Stimulated activated CD4-positive, alpha-beta T cell treated with anti-CD3 and anti-CD28 coated beads, Interleukin-1b, Interleukin-23, amount 100 ng/mL, for 24 hours (primary cell): ENCODE results near the gene SOWAHB.

Source experiments
- DNase-seq, 4 experiments: peaks; one replicate each; pipeline ENCODE4 v3.0.0-alpha.2; 2020; ENCODE audit warnings: low read depth in 4 of 4, low spot score in 1 of 4

The SOWAHB gene

DNA sequence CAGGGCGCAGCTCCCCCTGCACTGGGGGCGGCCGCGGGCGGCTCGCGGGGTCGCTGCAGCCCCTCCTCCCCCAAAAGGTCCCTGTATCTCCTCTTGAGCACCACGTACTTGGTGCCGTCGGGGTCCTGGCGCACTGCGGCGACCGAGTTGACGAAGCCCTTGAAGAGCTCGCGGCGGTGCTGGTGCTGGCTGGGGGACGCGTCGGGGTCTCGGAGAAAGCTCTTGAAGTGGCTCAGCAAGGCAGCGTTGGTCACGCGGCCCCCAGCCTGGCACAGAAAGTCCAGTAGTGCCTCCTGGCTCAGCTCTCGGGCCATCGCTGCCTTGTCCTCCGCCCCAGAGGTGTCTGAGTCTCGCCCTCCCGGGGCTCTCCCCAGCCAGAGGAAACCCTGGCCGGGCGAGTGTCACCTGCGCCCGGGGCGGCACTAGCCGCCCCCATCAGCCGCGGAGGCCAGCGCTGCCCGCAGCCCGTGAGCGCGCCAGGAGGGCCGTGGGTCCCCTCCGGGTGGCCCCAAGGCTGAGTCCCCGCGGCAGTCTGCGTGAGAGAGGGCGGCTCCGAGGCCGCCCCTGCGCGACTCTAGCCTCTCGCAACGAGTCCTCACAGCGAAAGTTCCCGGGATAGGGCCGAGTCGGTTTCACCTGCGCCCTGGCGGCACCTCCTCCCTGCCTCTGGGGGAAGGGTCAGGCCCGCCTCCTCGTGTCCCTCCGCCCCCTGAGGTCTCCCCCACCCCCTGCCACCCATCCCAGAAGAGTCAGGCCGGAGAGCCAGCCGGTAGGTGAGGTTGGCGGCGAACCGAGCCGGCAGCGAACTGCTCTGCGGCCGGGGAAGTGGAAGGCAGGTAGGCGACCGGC, at the start of gene SOWAHB:
Gene SOWAHB, minus strand, starts transcription at position 609 of the 849 bp plus-strand sequence. Its CDS starts 295 bp downstream, at position 314.
- DNase-seq: peak in 2 of 4 experiments; percentile 10

- no peak for DNase-seq
These were observed 49.4 kb upstream of the SOWAHB start for GRCh38 chr4:76947369-76947768.

GRCh38 chr4:76943790-76944189, 45.8 kb upstream of the SOWAHB start:
- DNase-seq: no peak

DNA sequence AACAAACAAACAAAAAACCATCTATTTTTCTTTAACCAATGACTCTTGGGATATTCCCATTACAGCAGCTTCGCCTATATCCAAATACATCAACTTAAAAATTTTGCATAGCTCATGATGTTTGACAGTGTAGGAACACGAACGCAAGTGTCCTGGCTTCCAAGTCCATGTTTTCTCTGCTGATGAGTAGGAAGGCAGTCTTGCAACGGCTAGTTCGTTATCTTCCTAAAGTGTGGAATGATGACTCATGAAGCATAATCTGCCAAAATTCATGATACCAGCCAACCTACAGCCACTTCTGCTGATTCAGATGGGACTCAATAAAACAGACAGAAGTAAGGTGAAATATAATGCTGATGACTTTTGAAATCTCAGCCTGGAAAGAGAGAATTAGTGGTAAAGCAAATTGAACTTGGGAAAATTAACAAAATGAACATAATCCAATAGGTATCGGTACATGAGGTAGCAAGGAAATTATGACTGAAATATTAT, 45.2 kb upstream of the SOWAHB start:
- DNase-seq: no peak

DNA sequence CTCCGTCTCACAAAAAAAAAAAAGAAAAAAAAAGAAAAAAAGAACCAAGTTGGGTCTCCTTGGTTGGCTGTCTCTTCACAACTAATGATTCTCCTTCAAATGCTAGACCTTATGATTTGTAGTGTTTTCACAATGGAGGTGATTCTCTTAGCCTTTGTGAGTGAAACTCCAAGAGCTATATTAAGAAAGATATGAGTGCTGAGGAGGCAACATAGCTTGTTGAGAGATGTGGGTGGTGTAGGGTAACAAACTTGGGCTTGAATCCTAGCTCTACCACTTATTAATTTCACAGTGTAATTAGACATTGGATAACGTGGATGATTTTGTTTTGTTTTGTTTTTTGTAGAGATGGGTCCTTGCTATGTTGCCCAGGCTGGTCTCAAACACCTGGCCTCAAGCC, 41.2 kb upstream of the SOWAHB start:
- DNase-seq: no peak

- DNase-seq: no peak
These were observed 33.8 kb upstream of the SOWAHB start for GRCh38 chr4:76931576-76932276.

DNA sequence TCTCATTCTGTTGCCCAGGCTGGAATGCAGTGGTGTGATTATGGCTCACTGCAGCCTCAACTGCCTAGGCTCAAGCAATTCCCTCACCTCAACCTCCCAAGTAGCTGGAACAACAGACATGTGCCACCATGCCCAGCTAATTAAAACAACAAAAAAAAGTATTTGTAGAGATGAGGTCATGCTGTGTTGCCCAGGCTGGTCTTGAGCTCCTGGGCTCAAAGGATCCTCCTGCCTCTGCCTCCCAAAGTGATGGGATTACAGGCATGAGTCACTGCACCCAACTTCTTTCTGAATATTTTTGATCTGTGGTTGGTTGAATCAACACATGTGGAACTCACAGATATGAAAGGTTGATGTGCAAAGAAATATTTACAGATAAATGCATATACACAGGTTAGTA, 33.1 kb upstream of the SOWAHB start:
- no peak for DNase-seq

- DNase-seq: no peak
These were observed 32.7 kb upstream of the SOWAHB start for GRCh38 chr4:76930685-76931084.

GRCh38 chr4:76926841-76927240, 28.9 kb upstream of the SOWAHB start:
- DNase-seq: no peak

GRCh38 chr4:76923619-76924357, 25.8 kb upstream of the SOWAHB start:
- DNase-seq: no peak

GRCh38 chr4:76920715-76921114, 22.8 kb upstream of the SOWAHB start:
- DNase-seq: no peak

DNA sequence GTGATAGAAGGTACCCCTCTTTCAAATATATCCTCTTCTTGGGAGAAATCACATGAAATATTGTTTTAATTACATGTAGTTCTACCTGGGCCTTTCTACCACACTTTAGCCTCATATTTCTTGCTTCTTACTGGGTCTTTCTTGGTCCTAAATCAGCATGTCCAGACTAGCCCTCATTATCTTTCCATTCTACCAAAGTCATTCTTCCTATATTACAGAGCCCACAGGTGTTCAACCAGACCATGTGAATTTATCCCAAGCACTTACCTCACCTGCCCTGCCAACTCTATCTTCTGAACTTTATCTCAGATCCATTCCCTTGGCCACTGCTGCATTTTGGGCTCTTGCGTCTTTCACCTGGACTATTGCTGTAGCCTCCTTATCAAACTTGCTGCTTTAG, 11.8 kb upstream of the SOWAHB start:
- no peak for DNase-seq

DNA sequence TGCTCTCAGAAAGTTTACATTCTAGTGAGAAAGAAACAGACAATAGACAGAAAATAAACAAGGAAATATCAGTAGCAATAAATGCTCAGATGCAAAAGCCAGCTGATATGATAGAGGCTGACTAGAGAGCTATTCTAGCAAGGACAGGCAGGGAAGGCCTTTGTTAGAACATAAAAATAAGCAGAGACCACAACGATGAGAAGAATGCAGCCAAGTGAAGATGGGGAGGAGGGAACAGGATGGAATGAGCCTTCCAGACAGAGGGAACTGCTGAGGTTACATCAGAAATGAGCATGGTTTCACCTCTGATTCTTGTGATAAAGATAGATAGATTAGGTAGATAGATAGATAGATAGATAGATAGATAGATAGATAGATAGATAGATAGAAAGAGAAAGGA, 7.6 kb upstream of the SOWAHB start:
- no peak for DNase-seq

DNA sequence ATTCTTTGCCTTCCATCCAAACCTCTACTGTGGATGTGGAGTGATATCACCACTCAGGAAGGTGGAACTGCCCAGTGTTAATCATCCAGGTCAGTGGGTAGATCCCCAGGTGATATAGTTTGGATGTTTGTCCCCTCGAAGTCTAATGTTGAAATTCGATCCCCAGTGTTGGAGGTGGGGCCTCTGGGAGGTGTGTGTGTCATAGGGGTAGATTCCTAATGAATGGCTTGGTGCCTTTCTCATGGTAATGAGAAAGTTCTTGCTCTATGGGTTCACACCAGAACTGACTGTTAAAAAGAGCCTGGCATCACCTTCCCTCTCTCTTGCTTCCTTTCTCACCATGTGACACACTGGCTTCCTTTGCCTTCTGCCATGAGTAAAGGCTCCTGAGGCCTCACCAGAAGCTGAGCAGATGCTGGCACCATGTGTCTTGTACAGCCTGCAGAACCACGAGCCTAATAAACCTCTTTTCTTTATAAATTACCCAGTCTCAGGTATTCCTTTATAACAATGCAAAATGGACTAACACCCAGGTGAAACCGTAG, 6.8 kb upstream of the SOWAHB start:
- DNase-seq: no peak

GRCh38 chr4:76902233-76902890, 4.4 kb upstream of the SOWAHB start:
- DNase-seq: no peak

DNA sequence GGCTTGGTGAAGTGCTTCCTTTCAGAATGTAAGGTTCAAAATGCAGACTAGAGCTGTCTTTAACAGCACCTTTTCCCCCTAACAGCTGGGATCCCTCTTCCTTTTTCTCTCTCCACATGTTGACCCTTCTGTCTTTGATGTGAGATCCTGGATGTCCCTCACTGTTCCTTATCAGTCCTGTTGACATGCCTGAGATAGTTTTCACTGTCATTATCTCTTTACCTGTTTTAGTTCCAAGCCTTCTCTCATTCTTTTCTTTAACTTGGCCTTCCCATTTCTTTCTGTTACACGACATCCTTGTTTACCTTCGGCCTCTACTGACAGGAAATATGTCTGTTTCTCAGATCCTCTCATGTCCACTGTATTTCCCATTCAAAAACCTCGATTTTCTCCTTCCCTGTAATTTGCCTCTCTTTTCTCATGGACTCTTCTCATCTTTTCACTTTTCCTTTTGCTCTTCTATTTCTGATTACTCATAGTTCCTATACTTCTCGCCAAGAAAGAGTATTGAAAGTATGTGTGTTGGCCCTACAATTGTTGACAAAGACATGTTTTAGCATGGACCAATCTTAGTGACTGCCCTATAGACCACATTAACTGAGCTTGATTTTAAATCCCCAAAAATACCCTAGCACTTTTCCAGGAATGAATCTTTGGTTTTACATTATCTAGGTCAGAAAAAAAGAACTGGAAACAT, 1.2 kb upstream of the SOWAHB start:
- DNase-seq: no peak

DNA sequence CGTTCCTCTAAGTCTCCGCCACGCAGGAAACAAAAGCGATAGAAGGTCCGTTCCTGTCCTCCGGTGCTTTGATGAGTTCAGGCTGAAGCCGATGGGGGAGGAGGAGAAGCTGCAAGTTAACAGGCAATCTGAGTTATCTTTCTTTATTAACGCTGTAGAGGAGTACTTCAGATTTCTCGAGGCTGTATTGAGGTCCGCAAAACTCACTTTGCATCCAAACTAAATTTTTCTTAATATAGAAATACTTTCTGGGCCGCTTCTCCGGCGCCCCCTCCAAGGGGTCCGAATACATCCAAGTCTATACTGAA, 395 bp upstream of the SOWAHB start:
- no peak for DNase-seq

- DNase-seq: peak in 2 of 4 experiments; percentile 4 to 7
These were observed 1.1 kb downstream of the SOWAHB start for GRCh38 chr4:76896614-76897535.

DNA sequence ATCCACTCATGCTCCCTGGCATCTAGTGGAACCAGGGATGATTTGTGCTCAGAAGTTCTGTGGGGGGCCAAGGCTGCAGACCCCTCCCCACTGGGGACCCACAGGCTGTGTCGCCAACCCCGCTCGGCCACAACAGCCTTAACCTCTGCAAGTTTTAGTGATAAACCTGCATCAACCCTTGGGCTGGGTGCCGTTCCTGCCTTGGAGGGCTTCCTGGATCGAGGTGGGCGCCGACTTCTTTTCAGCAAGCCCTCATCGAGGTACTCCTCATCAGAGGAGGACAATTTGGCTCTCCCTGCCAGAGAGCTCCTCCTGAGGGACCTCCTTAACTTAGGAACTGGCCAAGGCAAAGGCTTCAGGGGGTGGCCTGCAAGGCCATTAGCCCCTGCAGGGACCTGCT, 1.9 kb downstream of the SOWAHB start:
- DNase-seq: no peak
